ENCODE results near the gene BMF.
A peak's percentile ranks its signal among the peaks of the same experiment; 100 is the strongest.

Gene BMF

DNA sequence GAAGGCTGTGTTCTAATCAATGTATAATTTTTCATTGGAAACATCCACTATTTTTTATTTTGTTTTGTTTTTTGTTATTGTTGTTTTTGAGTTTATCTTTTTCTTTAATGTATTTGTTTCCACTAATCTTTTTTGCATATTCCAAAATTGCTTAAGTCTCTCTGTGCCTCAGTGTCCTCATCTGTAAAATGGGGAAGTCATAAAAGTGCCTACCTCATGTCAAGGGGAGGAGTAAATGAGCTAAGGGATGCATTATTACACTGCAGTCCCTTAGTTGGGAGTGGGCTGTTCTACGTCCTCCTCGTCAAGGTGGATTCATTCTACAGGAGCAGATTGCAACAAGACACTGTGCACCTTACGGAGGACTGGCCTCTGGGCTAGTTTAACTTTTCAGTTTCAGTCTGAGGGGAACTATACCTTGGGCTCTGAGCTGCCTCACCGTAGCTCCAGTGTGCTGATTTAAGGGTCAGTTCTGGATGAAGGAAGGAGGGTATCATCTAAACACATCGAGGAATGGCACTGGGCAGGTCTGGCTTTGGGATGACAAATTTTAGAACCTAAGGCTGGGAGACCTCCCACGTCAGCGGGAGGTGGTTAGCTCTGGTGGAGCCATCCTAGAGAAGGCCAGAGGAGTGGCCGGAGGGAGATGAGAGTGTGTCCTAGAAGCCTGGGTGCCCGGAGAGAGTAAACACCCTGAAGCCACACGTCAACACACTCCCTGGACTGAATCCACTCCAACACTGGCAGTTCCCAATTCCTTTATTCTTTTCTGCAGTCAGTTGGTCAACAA lies 64.6 kb downstream of the BMF start:
- Histone ChIP-seq H3K27me3 (ENCODE audit: insufficient read depth, low read depth) (no peaks in the 10 kb centered on the region), H4K20me1 (ENCODE audit: insufficient read depth) (no peaks in the 10 kb centered on the region), H3K4me2 (peak overlapping the region; percentile 60; the same call in 1 of the 2 replicates), H3K4me3 (IDR thresholded peaks at IDR 0.05; ENCODE audit: insufficient read depth, low read depth, low read length) (no peak overlapping the region), H3K79me2 (ENCODE audit: insufficient read depth, low read depth) (no peaks in the 10 kb centered on the region; the same call in 1 of the 2 replicates), H3K36me3 (ENCODE audit: insufficient read depth) (no peaks in the 10 kb centered on the region), H2AFZ (ENCODE audit: low read depth) (peak overlapping the region; percentile 72), H3K4me1 (ENCODE audit: low read depth, poor library complexity, severe bottlenecking) (peaks cover 60% of the 10 kb centered on the region), H3K27ac (no peak overlapping the region), H3K9ac (no peak overlapping the region)
- TF ChIP-seq, protein P1, sequence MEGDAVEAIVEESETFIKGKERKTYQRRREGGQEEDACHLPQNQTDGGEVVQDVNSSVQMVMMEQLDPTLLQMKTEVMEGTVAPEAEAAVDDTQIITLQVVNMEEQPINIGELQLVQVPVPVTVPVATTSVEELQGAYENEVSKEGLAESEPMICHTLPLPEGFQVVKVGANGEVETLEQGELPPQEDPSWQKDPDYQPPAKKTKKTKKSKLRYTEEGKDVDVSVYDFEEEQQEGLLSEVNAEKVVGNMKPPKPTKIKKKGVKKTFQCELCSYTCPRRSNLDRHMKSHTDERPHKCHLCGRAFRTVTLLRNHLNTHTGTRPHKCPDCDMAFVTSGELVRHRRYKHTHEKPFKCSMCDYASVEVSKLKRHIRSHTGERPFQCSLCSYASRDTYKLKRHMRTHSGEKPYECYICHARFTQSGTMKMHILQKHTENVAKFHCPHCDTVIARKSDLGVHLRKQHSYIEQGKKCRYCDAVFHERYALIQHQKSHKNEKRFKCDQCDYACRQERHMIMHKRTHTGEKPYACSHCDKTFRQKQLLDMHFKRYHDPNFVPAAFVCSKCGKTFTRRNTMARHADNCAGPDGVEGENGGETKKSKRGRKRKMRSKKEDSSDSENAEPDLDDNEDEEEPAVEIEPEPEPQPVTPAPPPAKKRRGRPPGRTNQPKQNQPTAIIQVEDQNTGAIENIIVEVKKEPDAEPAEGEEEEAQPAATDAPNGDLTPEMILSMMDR (conservative IDR thresholded peaks at IDR 0.05; ENCODE audit: low read depth, low read length) = no peak

DNA sequence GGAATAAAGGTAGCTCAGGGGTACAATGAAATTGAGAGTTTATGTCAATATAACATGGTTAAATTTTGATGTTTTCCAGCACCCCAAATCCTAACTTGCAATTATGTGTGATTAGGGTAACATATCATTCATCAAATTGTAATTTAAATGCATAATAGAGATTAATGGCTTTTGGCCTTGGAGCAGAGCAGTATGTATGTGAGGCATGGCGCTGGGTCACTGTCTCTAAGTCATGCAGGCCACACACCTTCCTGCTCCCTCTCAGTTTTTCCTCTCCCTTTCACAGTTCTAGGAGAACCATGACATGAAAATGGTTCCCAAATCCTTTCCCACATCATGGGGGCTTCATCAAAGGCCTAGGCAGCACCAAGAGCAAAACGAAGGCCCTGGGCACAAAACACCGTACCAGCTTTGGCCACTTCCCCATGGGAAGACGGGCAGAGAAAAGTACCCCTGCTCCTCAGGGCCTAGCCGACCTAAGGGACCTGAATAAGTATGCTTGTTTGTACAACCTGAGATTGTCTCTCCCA lies 65.8 kb downstream of the BMF start:
- peaks cover 53% of the 10 kb centered on the region for H3K4me1 ChIP-seq (ENCODE audit: low read depth, poor library complexity, severe bottlenecking)

DNA sequence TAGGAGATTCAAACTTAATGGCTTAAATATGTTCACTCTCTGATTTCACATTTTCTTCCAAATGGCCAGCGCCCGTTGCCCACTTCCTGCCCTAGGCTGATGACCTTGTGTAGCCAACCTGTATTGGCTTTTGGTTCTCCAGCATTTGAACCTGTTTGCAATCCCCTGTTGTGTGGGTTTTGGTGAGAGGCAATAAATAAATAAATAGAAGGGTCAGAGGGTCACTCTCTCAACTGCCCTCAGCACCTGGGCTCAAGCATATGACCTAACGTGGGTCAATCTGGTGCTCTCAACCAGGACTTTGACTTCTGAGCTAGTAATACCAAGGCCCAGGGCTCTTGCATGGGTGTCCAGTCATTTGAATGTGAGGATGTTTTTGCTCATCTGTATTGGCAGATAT lies 67.9 kb downstream of the BMF start:
- H3K4me2 ChIP-seq = no peak overlapping the region
- H3K4me3 ChIP-seq (IDR thresholded peaks at IDR 0.05; ENCODE audit: insufficient read depth, low read depth, low read length) = no peak overlapping the region
- H3K27ac ChIP-seq = no peak overlapping the region
- H3K36me3 ChIP-seq (ENCODE audit: insufficient read depth) = no peaks in the 10 kb centered on the region; the same call in 1 of the 2 replicates
- H2AFZ ChIP-seq (ENCODE audit: low read depth) = no peak overlapping the region
- no peaks in the 10 kb centered on the region for H4K20me1 ChIP-seq (ENCODE audit: insufficient read depth)
- peaks cover 17% of the 10 kb centered on the region; the same call in 1 of the 2 replicates for H3K79me2 ChIP-seq (ENCODE audit: insufficient read depth, low read depth)
- TF ChIP-seq, protein P1 (conservative IDR thresholded peaks at IDR 0.05; ENCODE audit: low read depth, low read length) = no peak
- H3K4me1 ChIP-seq (ENCODE audit: low read depth, poor library complexity, severe bottlenecking) = peaks cover 51% of the 10 kb centered on the region
- H3K27me3 ChIP-seq (ENCODE audit: insufficient read depth, low read depth) = no peaks in the 10 kb centered on the region
- H3K9ac ChIP-seq = no peak overlapping the region

More for the DNA sequence above, 65.8 kb downstream of the BMF start:
- no peaks in the 10 kb centered on the region for H4K20me1 ChIP-seq (ENCODE audit: insufficient read depth)
- no peak overlapping the region for H3K4me2 ChIP-seq
- no peak overlapping the region for H3K9ac ChIP-seq
- no peak overlapping the region for H2AFZ ChIP-seq (ENCODE audit: low read depth)
- H3K79me2 ChIP-seq (ENCODE audit: insufficient read depth, low read depth) = peaks cover 12% of the 10 kb centered on the region; the same call in 1 of the 2 replicates
- H3K27me3 ChIP-seq (ENCODE audit: insufficient read depth, low read depth) = no peaks in the 10 kb centered on the region
- H3K4me3 ChIP-seq (IDR thresholded peaks at IDR 0.05; ENCODE audit: insufficient read depth, low read depth, low read length) = no peak overlapping the region
- TF ChIP-seq, protein P1 (conservative IDR thresholded peaks at IDR 0.05; ENCODE audit: low read depth, low read length) = no peak
- H3K36me3 ChIP-seq (ENCODE audit: insufficient read depth) = no peaks in the 10 kb centered on the region
- no peak overlapping the region for H3K27ac ChIP-seq

DNA sequence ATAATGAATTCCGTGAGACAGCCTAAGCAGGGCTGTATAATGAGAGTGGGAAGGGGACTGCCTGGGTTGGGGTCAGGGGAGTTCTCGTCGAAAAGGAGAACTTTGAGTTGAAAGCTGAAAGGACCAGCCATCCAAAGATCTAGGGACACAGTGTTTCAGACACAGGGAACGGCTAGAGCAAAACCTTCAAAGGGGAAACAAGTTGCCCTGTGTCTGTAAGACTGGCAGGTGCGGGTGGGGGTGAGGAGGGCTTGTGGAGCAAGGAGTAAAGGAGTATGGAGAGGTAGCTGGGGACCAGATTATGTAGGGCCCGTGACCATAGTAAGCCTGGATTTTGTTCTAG lies 68.4 kb downstream of the BMF start:
- Histone ChIP-seq H3K79me2 (ENCODE audit: insufficient read depth, low read depth) (peaks cover 17% of the 10 kb centered on the region; the same call in 1 of the 2 replicates), H3K27me3 (ENCODE audit: insufficient read depth, low read depth) (no peaks in the 10 kb centered on the region), H3K4me2 (peak overlapping the region; percentile 53), H3K36me3 (ENCODE audit: insufficient read depth) (no peaks in the 10 kb centered on the region; the same call in 1 of the 2 replicates), H3K4me1 (ENCODE audit: low read depth, poor library complexity, severe bottlenecking) (peaks cover 50% of the 10 kb centered on the region), H3K9ac (no peak overlapping the region), H3K27ac (no peak overlapping the region), H3K4me3 (IDR thresholded peaks at IDR 0.05; ENCODE audit: insufficient read depth, low read depth, low read length) (no peak overlapping the region), H2AFZ (ENCODE audit: low read depth) (no peak overlapping the region), H4K20me1 (ENCODE audit: insufficient read depth) (no peaks in the 10 kb centered on the region)
- TF ChIP-seq, protein P1 (conservative IDR thresholded peaks at IDR 0.05; ENCODE audit: low read depth, low read length) = no peak

Measured in KMS-11 (cell line).